ENCODE data around the gene FAM210A. TPM values are rescaled to one million over a fixed set of nuclear protein-coding genes. Genes with fewer than 3 reads are reported as not detected.

FAM210A gene
- total RNA-seq, 4 donors from 2014 or later: 10.4 to 22.4 (median 17.4) TPM

- Histone ChIP-seq H3K4me3 (no peak overlapping the region), H3K9me3 (no peaks in the 10 kb centered on the region), H3K4me1 (peaks cover 7 to 16% (median 11%) of the 10 kb centered on the region in 4 donors), H3K27ac (replicated peaks in 1 of 4) (no peak overlapping the region), H3K36me3 (peaks cover 0 to 23% (median 11%) of the 10 kb centered on the region in 4 donors), H3K27me3 (no peaks in the 10 kb centered on the region)
- DNase-seq (ENCODE audit: extremely low spot score): no peak
- intact Hi-C loops (cut with DNase I): loop anchor here (10.0 kb wide), 1 partner anchor 511 kb away; no protein-coding TSS in a partner anchor
- 92% methylated on average over 7 of the region's 8 CpGs for WGBS
- no peak for TF ChIP-seq EP300 (IDR thresholded peaks at IDR 0.05)
These were observed 100.4 kb downstream of the FAM210A start for GRCh38 chr18:13625843-13626543.

- Histone ChIP-seq H3K9me3 (no peaks in the 10 kb centered on the region), H3K4me3 (no peak overlapping the region), H3K4me1 (peaks cover 7 to 15% (median 11%) of the 10 kb centered on the region in 4 donors), H3K27ac (replicated peaks in 1 of 4) (no peak overlapping the region), H3K27me3 (no peaks in the 10 kb centered on the region), H3K36me3 (peaks cover 0 to 24% (median 12%) of the 10 kb centered on the region in 4 donors)
- intact Hi-C loops (cut with DNase I): loop anchor here (10.0 kb wide), 1 partner anchor 511 kb away; no protein-coding TSS in a partner anchor
- 88% methylated on average over 5 of the region's 10 CpGs for WGBS
- no peak for DNase-seq (ENCODE audit: extremely low spot score)
- TF ChIP-seq POLR2A (IDR thresholded peaks at IDR 0.05; ENCODE audit: low read depth): no peak
- TF ChIP-seq, protein P1, sequence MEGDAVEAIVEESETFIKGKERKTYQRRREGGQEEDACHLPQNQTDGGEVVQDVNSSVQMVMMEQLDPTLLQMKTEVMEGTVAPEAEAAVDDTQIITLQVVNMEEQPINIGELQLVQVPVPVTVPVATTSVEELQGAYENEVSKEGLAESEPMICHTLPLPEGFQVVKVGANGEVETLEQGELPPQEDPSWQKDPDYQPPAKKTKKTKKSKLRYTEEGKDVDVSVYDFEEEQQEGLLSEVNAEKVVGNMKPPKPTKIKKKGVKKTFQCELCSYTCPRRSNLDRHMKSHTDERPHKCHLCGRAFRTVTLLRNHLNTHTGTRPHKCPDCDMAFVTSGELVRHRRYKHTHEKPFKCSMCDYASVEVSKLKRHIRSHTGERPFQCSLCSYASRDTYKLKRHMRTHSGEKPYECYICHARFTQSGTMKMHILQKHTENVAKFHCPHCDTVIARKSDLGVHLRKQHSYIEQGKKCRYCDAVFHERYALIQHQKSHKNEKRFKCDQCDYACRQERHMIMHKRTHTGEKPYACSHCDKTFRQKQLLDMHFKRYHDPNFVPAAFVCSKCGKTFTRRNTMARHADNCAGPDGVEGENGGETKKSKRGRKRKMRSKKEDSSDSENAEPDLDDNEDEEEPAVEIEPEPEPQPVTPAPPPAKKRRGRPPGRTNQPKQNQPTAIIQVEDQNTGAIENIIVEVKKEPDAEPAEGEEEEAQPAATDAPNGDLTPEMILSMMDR (IDR thresholded peaks at IDR 0.05): no peak
- no peak for TF ChIP-seq EP300 (IDR thresholded peaks at IDR 0.05)
These were observed 101.0 kb downstream of the FAM210A start for GRCh38 chr18:13625355-13625754.

DNA sequence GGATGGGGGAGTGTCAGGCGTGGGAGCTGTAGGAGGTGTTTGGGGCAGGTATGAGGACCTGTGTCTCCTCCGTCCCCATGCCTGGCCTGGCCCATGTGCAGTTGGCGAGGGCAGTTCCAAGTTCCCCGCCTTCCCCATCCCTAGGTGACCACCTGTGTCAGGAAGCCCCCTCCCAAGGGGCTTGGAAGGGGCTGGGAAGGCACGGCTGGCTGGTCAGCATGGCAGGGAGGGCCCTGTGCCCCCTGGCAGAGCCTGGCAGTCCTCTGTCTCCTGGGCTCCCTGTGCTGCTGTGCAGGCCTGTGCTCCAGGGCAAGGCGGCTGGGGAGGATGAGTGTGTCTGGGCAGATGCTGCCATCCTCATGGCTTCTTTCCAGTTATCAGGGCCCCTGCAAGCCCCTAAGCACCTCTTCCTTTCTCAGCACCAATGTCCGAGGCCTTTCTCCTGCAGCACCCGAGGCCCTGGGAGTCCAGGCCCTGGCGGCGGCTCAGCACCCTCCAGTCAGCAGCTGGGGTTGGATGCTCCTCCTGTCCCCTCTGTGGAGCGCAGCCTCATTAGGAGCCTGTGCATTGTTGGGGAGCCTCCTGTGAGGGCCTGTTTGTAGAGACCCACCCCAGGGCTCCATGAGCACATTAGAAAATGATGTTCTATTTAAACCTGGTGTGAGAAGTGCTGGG is 101.7 kb downstream of the FAM210A start:
- intact Hi-C loops (cut with DNase I): loop anchor here (5.0 to 10.0 kb wide), 2 partner anchors 62 to 510 kb away; no protein-coding TSS in a partner anchor
- TF ChIP-seq POLR2A (IDR thresholded peaks at IDR 0.05; ENCODE audit: low read depth): no peak
- TF ChIP-seq EP300 (IDR thresholded peaks at IDR 0.05): no peak
- no peak for TF ChIP-seq POLR2AphosphoS5 (IDR thresholded peaks at IDR 0.05)
- TF ChIP-seq, protein P1 (IDR thresholded peaks at IDR 0.05): no peak
- no peak for DNase-seq (ENCODE audit: extremely low spot score)
- H3K4me1 ChIP-seq: peaks cover 2 to 8% (median 5%) of the 10 kb centered on the region in 4 donors
- no peak overlapping the region for H3K4me3 ChIP-seq
- 87% methylated on average over 10 of the region's 11 CpGs for WGBS
- no peaks in the 10 kb centered on the region for H3K27me3 ChIP-seq
- H3K9me3 ChIP-seq: no peaks in the 10 kb centered on the region
- H3K36me3 ChIP-seq: peaks cover 0 to 24% (median 12%) of the 10 kb centered on the region in 4 donors
- H3K27ac ChIP-seq (replicated peaks in 1 of 4): no peak overlapping the region

DNA sequence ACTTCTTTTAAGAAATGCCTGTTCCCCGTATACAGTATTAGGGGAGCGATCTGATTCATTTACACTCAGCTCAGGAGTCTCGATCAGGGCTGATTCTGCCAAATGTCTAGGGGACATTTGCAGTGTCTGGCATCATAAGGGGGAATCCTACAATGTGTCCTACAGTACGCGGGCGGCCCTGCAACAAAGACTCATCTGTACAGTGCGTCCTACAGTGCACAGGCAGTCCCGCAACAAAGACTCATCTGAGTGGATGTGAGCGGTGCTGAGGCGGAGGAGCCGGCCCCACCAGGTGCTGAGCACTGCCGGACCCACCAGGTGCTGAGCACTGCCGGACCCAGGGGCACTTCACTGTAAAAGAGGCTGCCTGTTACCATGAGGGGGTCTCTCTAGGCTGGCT is 102.5 kb downstream of the FAM210A start:
- peaks cover 0 to 4% (median 1%) of the 10 kb centered on the region in 4 donors for H3K4me1 ChIP-seq
- TF ChIP-seq POLR2A (IDR thresholded peaks at IDR 0.05; ENCODE audit: low read depth): no peak
- no peak for TF ChIP-seq EP300 (IDR thresholded peaks at IDR 0.05)
- TF ChIP-seq, protein P1 (IDR thresholded peaks at IDR 0.05): no peak
- TF ChIP-seq POLR2AphosphoS5 (IDR thresholded peaks at IDR 0.05): no peak
- WGBS: 94% methylated on average over 11 of the region's 13 CpGs
- DNase-seq (ENCODE audit: extremely low spot score): no peak
- H3K4me3 ChIP-seq: no peak overlapping the region
- no peaks in the 10 kb centered on the region for H3K27me3 ChIP-seq
- no peaks in the 10 kb centered on the region for H3K9me3 ChIP-seq
- no peak overlapping the region for H3K27ac ChIP-seq (replicated peaks in 1 of 4)
- H3K36me3 ChIP-seq: peaks cover 0 to 24% (median 12%) of the 10 kb centered on the region in 4 donors
- intact Hi-C loops (cut with DNase I): loop anchor here (5.0 to 10.0 kb wide), 2 partner anchors 62 to 509 kb away; no protein-coding TSS in a partner anchor

- WGBS: 64% methylated on average over 10 of the region's 10 CpGs
- H3K36me3 ChIP-seq: peaks cover 0 to 24% (median 12%) of the 10 kb centered on the region in 4 donors
- H3K4me3 ChIP-seq: no peak overlapping the region
- H3K9me3 ChIP-seq: no peaks in the 10 kb centered on the region
- TF ChIP-seq POLR2A (IDR thresholded peaks at IDR 0.05; ENCODE audit: low read depth): no peak
- DNase-seq (ENCODE audit: extremely low spot score): no peak
- no peak overlapping the region for H3K27ac ChIP-seq (replicated peaks in 1 of 4)
- H3K27me3 ChIP-seq: no peaks in the 10 kb centered on the region
- H3K4me1 ChIP-seq: peaks cover 0 to 9% (median 2%) of the 10 kb centered on the region in 4 donors
- intact Hi-C loops (cut with DNase I): loop anchor here (5.0 to 10.0 kb wide), 2 partner anchors 61 to 509 kb away; no protein-coding TSS in a partner anchor
These were observed 103.0 kb downstream of the FAM210A start for GRCh38 chr18:13623348-13623747.
